Naive thymus-derived CD4-positive, alpha-beta T cell (primary cell): Measurements from ENCODE around the gene PRDM8. TPM values are rescaled to one million over a fixed set of nuclear protein-coding genes. Genes with fewer than 3 reads are reported as not detected.
A peak's percentile ranks its signal among the peaks of the same experiment; 100 is the strongest.

Experiments used
- ATAC-seq: fragments of 150-1000 bp; cut with Tn5 transposase; 2 replicates; pipeline ENCODE4 v1.10.0; 2021; ENCODE audit warnings: mild to moderate bottlenecking, moderate library complexity
- CTCF ChIA-PET: fragments of 350-600 bp; sonication (Branson Sonifier 250); formaldehyde crosslinking; loops from one replicate; lab custom pipeline; 2021; ENCODE audit warnings: antibody characterized with exemption; lab: Charles Lee
- POLR2A ChIA-PET: fragments of 350-600 bp; sonication (Branson Sonifier 250); formaldehyde crosslinking; loops from one replicate; lab custom pipeline; 2021; ENCODE audit warnings: antibody characterized with exemption, inconsistent platforms; lab: Charles Lee
- DNase-seq, 9 donors: peaks; one replicate each; pipeline versions ENCODE4 v3.0.0 to v3.0.0-alpha.2; 2020 to 2022; ENCODE audit warnings: mixed read lengths in 1 of 9
- H3K27ac ChIP-seq: one replicate; pipeline ENCODE4 v1.7.0; 2013; ENCODE audit warnings: mild to moderate bottlenecking, low read depth, low read length, moderate library complexity
- H3K27me3 ChIP-seq, 2 donors: one replicate each; pipeline ENCODE4 v1.7.0; 2013; ENCODE audit warnings: low read length in 2 of 2, mild to moderate bottlenecking in 2 of 2, moderate library complexity in 2 of 2; ENCODE audit not compliant: control insufficient read depth in 2 of 2, insufficient read depth in 2 of 2
- H3K36me3 ChIP-seq, 3 experiments: 1 replicate in 2 of 3; 2 replicates in 1 of 3; pipeline ENCODE4 v1.7.0; 2013; ENCODE audit warnings: low read length in 3 of 3, mild to moderate bottlenecking in 3 of 3, moderate library complexity in 1 of 3; ENCODE audit not compliant: insufficient read depth in 3 of 3, control insufficient read depth in 2 of 3
- H3K4me1 ChIP-seq, 2 donors: one replicate each; pipeline ENCODE4 v1.7.0; 2013; ENCODE audit warnings: low read length in 2 of 2, mild to moderate bottlenecking in 2 of 2, moderate library complexity in 1 of 2; ENCODE audit not compliant: control insufficient read depth in 2 of 2, insufficient read depth in 2 of 2
- H3K4me3 ChIP-seq: 2 replicates; pipeline ENCODE4 v1.7.0; 2013; ENCODE audit warnings: mild to moderate bottlenecking, low read length
- H3K9me3 ChIP-seq, 3 experiments: 1 replicate in 2 of 3; 2 replicates in 1 of 3; pipeline ENCODE4 v1.7.0; 2013; ENCODE audit warnings: low read length in 3 of 3; ENCODE audit not compliant: control insufficient read depth in 2 of 3
- H3K27ac Mint-ChIP-seq, 9 donors: one replicate each; pipeline ENCODE4 v1.8.0; 2020 to 2022; ENCODE audit warnings: mixed read lengths in 9 of 9, mild to moderate bottlenecking in 8 of 9, moderate library complexity in 5 of 9, inconsistent platforms in 2 of 9
- H3K27me3 Mint-ChIP-seq, 5 donors: one replicate each; pipeline ENCODE4 v1.8.0; 2021 to 2022; ENCODE audit warnings: mixed read lengths in 5 of 5, mild to moderate bottlenecking in 1 of 5
- H3K36me3 Mint-ChIP-seq, 5 donors: one replicate each; pipeline ENCODE4 v1.8.0; 2020 to 2022; ENCODE audit warnings: mixed read lengths in 5 of 5, mild to moderate bottlenecking in 3 of 5, inconsistent platforms in 1 of 5
- H3K4me1 Mint-ChIP-seq, 7 donors: one replicate each; pipeline ENCODE4 v1.8.0; 2020 to 2022; ENCODE audit warnings: mixed read lengths in 7 of 7, mild to moderate bottlenecking in 3 of 7, inconsistent platforms in 1 of 7
- H3K4me3 Mint-ChIP-seq, 10 donors: one replicate each; pipeline ENCODE4 v1.8.0; 2020 to 2022; ENCODE audit warnings: mild to moderate bottlenecking in 10 of 10, mixed read lengths in 10 of 10, moderate library complexity in 6 of 10, inconsistent platforms in 2 of 10
- H3K9me3 Mint-ChIP-seq, 11 donors: one replicate each; pipeline ENCODE4 v1.8.0; 2020 to 2022; ENCODE audit warnings: mixed read lengths in 11 of 11, mild to moderate bottlenecking in 4 of 11, inconsistent platforms in 1 of 11, moderate library complexity in 1 of 11
- intact Hi-C, 2 donors: fragments of 100-400 bp; cut with micrococcal nuclease; formaldehyde crosslinking; loops; one replicate each; pipeline ENCODE4 v1.15.1; 2023
- polyA plus RNA-seq, 2 donors: library from polyadenylated mRNA; unstranded; fragments of 300-500 nt; fragmentation: Illumina TruSeq; gene quantifications; one replicate each; pipeline ENCODE4 v1.2.3, GENCODE V29; 2021
- total RNA-seq, 6 experiments: library from RNA in 5 of 6; stranded (reverse) in 5 of 6; gene quantifications; 1 replicate in 5 of 6; 2 replicates in 1 of 6; pipeline ENCODE4 v1.2.3 and lab custom pipeline; 2021 to 2026

PRDM8 gene
- total and polyA plus RNA-seq, 7 experiments from 2014 or later, result 1.3 to 13.7 (median 8.0) TPM

DNA sequence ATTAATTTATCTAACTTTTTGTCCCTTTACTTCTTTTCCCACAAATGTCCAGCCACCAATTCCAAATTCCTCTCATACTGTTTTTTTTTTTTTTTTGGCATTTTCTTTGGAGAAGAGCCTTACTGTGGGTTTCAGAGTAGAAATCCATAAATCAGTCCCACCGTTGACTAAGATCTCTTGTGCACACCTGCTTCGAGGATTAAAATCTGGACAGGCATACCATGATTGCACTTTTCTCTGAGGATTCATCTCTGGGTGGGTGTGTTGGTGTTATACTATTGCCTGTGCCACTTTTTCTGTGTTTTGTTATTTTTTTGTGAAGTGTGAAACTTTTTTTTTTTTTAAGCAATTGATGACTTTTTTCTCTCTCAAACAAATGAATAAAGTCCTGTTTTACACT, 13.2 kb downstream of the PRDM8 start:
- Mint-ChIP-seq H3K36me3 (peaks cover 0 to 2% (median 0%) of the 10 kb centered on the region in 5 donors), H3K4me1 (peaks cover 0 to 7% (median 0%) of the 10 kb centered on the region in 7 donors), H3K27ac (no peak overlapping the region), H3K4me3 (no peak overlapping the region), H3K9me3 (no peaks in the 10 kb centered on the region), H3K27me3 (peaks cover 0 to 47% (median 18%) of the 10 kb centered on the region in 5 donors)
- H3K9me3 ChIP-seq, result no peaks in the 10 kb centered on the region
- CTCF ChIA-PET, result no interaction called here
- DNase-seq (no peak), ATAC-seq (no peak)
- intact Hi-C loops, result loop anchor here in 1 of 2 donors (10.0 kb wide), 2 partner anchors 456 to 926 kb away; no protein-coding TSS in a partner anchor
- H3K36me3 ChIP-seq, result no peaks in the 10 kb centered on the region
- POLR2A ChIA-PET, result no interaction called here
- H3K4me1 ChIP-seq, result no peaks in the 10 kb centered on the region
- no peak overlapping the region for H3K27ac ChIP-seq
- H3K4me3 ChIP-seq, result no peak overlapping the region
- no peaks in the 10 kb centered on the region for H3K27me3 ChIP-seq

DNA sequence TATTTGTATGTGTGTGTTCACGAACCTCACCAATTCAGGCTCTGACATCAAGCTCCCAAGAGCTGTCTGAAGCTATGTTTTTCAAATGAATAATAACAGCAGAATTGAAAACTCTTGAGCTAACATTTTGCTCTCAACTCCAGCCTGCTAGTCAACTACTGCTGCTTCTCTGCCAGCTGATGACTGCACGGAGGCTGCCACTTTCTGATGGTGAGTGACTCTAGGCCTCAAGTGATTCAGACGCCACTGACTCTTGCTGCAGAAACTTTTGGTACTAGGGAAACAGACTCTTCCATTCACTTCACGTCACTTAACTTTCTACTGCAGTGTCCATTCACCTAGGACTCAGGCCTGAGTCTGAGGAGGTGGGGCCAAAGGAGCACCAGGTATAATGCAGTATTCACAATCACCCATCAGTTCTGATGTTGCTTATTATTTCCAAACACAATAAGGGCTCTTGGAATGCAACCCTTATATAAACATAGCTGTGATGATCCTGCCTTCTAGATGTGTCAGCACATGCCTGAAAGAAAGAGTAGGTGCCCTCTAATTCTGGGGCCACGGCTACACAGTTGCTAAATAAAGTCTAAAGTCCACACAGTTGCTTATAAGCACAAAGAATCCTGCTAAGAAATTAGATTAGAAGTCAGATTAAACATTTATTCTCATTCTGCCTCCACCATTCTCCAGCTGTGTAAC, 16.0 kb downstream of the PRDM8 start:
- Histone ChIP-seq H3K9me3 (no peaks in the 10 kb centered on the region), H3K27me3 (peaks cover 0 to under 1% of the 10 kb centered on the region in 2 donors), H3K27ac (no peak overlapping the region), H3K4me3 (no peak overlapping the region), H3K36me3 (no peaks in the 10 kb centered on the region), H3K4me1 (no peaks in the 10 kb centered on the region)
- DNase-seq, result no peak
- peaks cover 0 to under 1% (median 0%) of the 10 kb centered on the region in 5 donors for H3K36me3 Mint-ChIP-seq
- intact Hi-C loops, result loop anchor here in 1 of 2 donors (10.0 kb wide), 2 partner anchors 458 to 928 kb away; no protein-coding TSS in a partner anchor
- H3K9me3 Mint-ChIP-seq, result no peaks in the 10 kb centered on the region
- ATAC-seq, result no peak
- ChIA-PET CTCF (interaction anchor here (0.6 to 3.8 kb wide), 5 partner anchors 11 to 607 kb away, joined by 3 to 16 read pairs (median 3); partner anchors contain the start of gene PRDM8), POLR2A (interaction anchor here (0.6 kb wide), 1 partner anchor 9 kb away, joined by 3 read pairs; no protein-coding TSS in a partner anchor)
- no peak overlapping the region for H3K27ac Mint-ChIP-seq
- H3K4me3 Mint-ChIP-seq, result no peak overlapping the region
- H3K27me3 Mint-ChIP-seq, result peaks cover 0 to 50% (median 27%) of the 10 kb centered on the region in 5 donors
- H3K4me1 Mint-ChIP-seq, result peaks cover 0 to 7% (median 0%) of the 10 kb centered on the region in 7 donors

DNA sequence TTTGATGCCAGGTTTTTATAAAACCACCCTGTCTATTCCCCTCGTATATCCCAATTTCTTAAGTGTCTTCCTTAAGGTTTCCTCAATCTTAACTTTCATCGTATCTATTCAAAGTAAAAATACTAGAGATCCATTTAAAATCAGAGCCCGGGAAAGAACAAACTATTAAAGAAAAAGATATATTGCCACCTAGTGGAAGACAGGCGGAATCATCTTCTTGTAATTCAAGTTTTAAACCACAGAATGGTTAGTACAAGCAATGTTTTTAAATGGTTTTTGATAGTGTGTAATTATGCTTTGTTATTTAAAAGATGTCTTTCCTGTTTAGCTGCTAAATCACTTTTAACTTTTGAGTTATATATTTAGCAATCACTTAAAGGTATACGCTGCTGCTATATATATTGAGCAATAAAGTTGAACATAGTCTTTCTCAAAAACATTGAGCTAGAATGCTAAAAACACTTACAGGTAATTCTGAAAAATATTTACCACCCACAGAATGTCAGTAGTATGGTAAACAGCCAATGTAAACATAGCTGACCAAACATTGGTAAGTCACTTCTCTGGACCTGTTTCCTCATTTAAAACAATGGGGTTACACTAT, 18.2 kb downstream of the PRDM8 start:
- ATAC-seq (peak; percentile 61), DNase-seq (peak in 6 of 9 donors; percentile 28 to 57 (median 38))
- Histone ChIP-seq H3K4me3 (no peak overlapping the region), H3K27ac (no peak overlapping the region), H3K36me3 (no peaks in the 10 kb centered on the region), H3K9me3 (no peaks in the 10 kb centered on the region), H3K4me1 (no peaks in the 10 kb centered on the region), H3K27me3 (peaks cover 0 to 4% of the 10 kb centered on the region in 2 donors)
- Mint-ChIP-seq H3K27me3 (peaks cover 0 to 61% (median 37%) of the 10 kb centered on the region in 5 donors), H3K4me3 (peak overlapping the region in 2 of 10 donors; percentile 20 to 28), H3K36me3 (no peaks in the 10 kb centered on the region), H3K27ac (no peak overlapping the region), H3K4me1 (peaks cover 0 to 7% (median 0%) of the 10 kb centered on the region in 7 donors), H3K9me3 (no peaks in the 10 kb centered on the region)
- POLR2A ChIA-PET, result interaction anchor here (0.7 to 1.1 kb wide), 3 partner anchors 17 to 300 kb away, joined by 3 to 6 read pairs (median 3); no protein-coding TSS in a partner anchor
- intact Hi-C loops, result loop anchor here (1.0 to 10.0 kb wide), 9 partner anchors 12 to 1263 kb away; no protein-coding TSS in a partner anchor
- CTCF ChIA-PET, result interaction anchor here (0.7 to 2.2 kb wide), 5 partner anchors 10 to 90 kb away, joined by 3 to 25 read pairs (median 4); no protein-coding TSS in a partner anchor

DNA sequence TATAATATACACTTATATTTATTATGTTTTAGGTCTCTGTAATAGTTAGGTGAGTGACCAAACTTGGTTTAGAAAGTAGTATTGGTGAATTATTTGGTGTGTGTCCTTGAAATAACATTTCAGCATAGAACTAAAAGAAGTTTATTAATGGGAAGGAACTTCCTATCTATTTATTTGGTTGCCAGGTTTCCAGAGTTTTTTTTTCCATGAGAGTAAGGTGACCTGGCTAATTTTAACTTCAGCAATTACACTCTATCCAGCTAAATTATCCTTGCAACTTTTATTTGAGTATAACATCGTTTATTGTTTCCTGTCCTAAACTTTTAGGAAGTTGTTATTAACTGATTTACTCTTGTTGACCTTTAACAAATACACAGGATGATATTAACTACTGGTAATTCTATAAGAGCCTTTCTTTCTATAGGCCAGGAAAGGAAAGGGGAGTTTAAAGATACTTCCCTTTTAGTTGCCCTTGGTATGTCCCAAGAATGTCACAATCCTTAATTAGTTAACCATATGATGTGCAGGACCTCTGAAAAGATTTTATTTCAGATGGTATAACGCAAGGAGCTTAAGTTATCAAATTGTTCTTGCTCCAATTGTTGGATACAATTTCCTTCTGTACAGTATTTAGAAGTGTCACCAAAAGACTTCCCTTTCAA, 18.9 kb downstream of the PRDM8 start:
- Mint-ChIP-seq H3K27ac (no peak overlapping the region), H3K27me3 (peaks cover 0 to 58% (median 35%) of the 10 kb centered on the region in 5 donors), H3K4me3 (no peak overlapping the region), H3K9me3 (no peaks in the 10 kb centered on the region), H3K4me1 (peaks cover 0 to 7% (median 0%) of the 10 kb centered on the region in 7 donors), H3K36me3 (no peaks in the 10 kb centered on the region)
- Histone ChIP-seq H3K36me3 (no peaks in the 10 kb centered on the region), H3K9me3 (no peaks in the 10 kb centered on the region), H3K4me3 (no peak overlapping the region), H3K27ac (no peak overlapping the region), H3K27me3 (peaks cover 0 to 4% of the 10 kb centered on the region in 2 donors), H3K4me1 (no peaks in the 10 kb centered on the region)
- ChIA-PET CTCF (interaction anchor here (0.6 to 2.2 kb wide), 7 partner anchors 9 to 94 kb away, joined by 3 to 25 read pairs (median 4); no protein-coding TSS in a partner anchor), POLR2A (interaction anchor here (0.7 to 1.1 kb wide), 3 partner anchors 17 to 300 kb away, joined by 3 to 6 read pairs (median 3); no protein-coding TSS in a partner anchor)
- ATAC-seq, result no peak
- intact Hi-C loops, result loop anchor here in 1 of 2 donors (10.0 kb wide), 2 partner anchors 461 to 931 kb away; no protein-coding TSS in a partner anchor
- no peak for DNase-seq

DNA sequence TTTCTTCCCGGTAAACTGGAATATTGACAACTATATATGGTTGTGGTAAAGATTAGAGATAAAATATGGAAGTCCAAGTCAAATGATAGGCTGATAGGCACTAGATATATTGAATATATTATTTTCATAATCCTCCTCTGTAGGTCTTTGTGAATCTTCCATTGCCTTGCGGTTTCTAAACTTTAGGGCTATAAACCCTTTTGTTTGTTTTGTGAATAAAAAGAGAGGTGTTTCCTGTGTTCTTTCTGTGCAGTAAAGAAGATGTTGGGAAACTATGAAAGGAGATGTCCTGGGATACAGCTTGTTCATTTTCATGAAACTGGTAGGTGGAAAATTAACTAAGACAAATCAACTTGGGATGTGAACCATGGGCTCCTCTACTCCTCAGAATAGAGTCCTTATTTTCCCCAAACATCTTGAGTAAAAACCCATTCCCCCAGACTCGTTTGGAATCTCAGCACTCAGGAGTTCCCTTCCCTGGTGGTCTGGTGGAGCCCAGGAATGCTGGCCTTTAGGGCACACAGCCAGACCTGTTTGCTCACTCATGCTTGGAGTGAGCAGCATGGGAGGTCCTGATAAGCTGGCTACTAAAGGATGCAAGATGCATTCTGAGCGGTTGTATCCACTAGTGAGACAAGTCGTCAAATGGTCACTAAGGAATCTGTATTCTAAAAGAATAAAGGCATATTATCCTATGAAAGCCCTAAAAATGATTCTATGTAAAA, 22.2 kb downstream of the PRDM8 start:
- Histone ChIP-seq H3K4me3 (no peak overlapping the region), H3K9me3 (no peaks in the 10 kb centered on the region), H3K36me3 (no peaks in the 10 kb centered on the region), H3K4me1 (no peaks in the 10 kb centered on the region), H3K27ac (no peak overlapping the region), H3K27me3 (peaks cover 0 to 4% of the 10 kb centered on the region in 2 donors)
- H3K4me3 Mint-ChIP-seq, result no peak overlapping the region
- intact Hi-C loops, result loop anchor here in 1 of 2 donors (2.0 to 10.0 kb wide), 3 partner anchors 465 to 935 kb away; no protein-coding TSS in a partner anchor
- no peaks in the 10 kb centered on the region for H3K9me3 Mint-ChIP-seq
- CTCF ChIA-PET, result interaction anchor here (0.8 kb wide), 1 partner anchor 17 kb away, joined by 3 read pairs; no protein-coding TSS in a partner anchor
- POLR2A ChIA-PET, result interaction anchor here (0.8 kb wide), 1 partner anchor 36 kb away, joined by 3 read pairs; no protein-coding TSS in a partner anchor
- H3K4me1 Mint-ChIP-seq, result peaks cover 0 to 7% (median 0%) of the 10 kb centered on the region in 7 donors
- DNase-seq (no peak), ATAC-seq (no peak)
- H3K27ac Mint-ChIP-seq, result no peak overlapping the region
- no peaks in the 10 kb centered on the region for H3K36me3 Mint-ChIP-seq
- peaks cover 4 to 56% (median 29%) of the 10 kb centered on the region in 5 donors for H3K27me3 Mint-ChIP-seq
